Measurements from ENCODE around the gene POLR3E.

Gene POLR3E

GRCh38 chr16:22322021-22322471 is 24.8 kb downstream of the POLR3E start:
- no peak for TF ChIP-seq EZH2 (IDR thresholded peaks at IDR 0.05; ENCODE audit: borderline replicate concordance, low read depth, low read length, severe bottlenecking)
- TF ChIP-seq, protein P1, sequence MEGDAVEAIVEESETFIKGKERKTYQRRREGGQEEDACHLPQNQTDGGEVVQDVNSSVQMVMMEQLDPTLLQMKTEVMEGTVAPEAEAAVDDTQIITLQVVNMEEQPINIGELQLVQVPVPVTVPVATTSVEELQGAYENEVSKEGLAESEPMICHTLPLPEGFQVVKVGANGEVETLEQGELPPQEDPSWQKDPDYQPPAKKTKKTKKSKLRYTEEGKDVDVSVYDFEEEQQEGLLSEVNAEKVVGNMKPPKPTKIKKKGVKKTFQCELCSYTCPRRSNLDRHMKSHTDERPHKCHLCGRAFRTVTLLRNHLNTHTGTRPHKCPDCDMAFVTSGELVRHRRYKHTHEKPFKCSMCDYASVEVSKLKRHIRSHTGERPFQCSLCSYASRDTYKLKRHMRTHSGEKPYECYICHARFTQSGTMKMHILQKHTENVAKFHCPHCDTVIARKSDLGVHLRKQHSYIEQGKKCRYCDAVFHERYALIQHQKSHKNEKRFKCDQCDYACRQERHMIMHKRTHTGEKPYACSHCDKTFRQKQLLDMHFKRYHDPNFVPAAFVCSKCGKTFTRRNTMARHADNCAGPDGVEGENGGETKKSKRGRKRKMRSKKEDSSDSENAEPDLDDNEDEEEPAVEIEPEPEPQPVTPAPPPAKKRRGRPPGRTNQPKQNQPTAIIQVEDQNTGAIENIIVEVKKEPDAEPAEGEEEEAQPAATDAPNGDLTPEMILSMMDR (IDR thresholded peaks at IDR 0.05; ENCODE audit: borderline replicate concordance, extremely low read depth, low read length, poor library complexity, severe bottlenecking): no peak
- H3K9me3 ChIP-seq (ENCODE audit: insufficient read depth, low read length, severe bottlenecking): no peaks in the 10 kb centered on the region
- H3K27me3 ChIP-seq (ENCODE audit: insufficient read depth, low read length, poor library complexity): no peaks in the 10 kb centered on the region
- peaks cover 97% of the 10 kb centered on the region for H3K36me3 ChIP-seq (ENCODE audit: insufficient read depth, low read length)
- H3K79me2 ChIP-seq (ENCODE audit: insufficient read depth, low read length): peaks cover 11% of the 10 kb centered on the region; the same call in 1 of the 2 replicates
- H3K4me2 ChIP-seq (ENCODE audit: insufficient read depth, low read length): no peak overlapping the region
- no peak for DNase-seq
- H3K4me3 ChIP-seq (ENCODE audit: low read depth in 1 of 2, low read length in 2 of 2): no peak overlapping the region
- H3K27ac ChIP-seq (ENCODE audit: low read length): no peak overlapping the region
- H4K20me1 ChIP-seq (ENCODE audit: insufficient read depth, low read length): peaks cover 37% of the 10 kb centered on the region
- H2AFZ ChIP-seq (ENCODE audit: low read depth, low read length): no peak overlapping the region
- no peak overlapping the region for H3K9ac ChIP-seq (ENCODE audit: low read depth, low read length)
- no peak for ATAC-seq (ENCODE audit: insufficient read depth, low read depth)
- no peaks in the 10 kb centered on the region for H3K4me1 ChIP-seq (ENCODE audit: insufficient read depth, low read length)

- no peak overlapping the region for H3K4me3 ChIP-seq (ENCODE audit: low read depth in 1 of 2, low read length in 2 of 2)
- H3K79me2 ChIP-seq (ENCODE audit: insufficient read depth, low read length): peaks cover 11% of the 10 kb centered on the region; the same call in 1 of the 2 replicates
- no peak for DNase-seq
- ATAC-seq (ENCODE audit: insufficient read depth, low read depth): no peak
- peaks cover 43% of the 10 kb centered on the region for H4K20me1 ChIP-seq (ENCODE audit: insufficient read depth, low read length)
- no peak overlapping the region for H2AFZ ChIP-seq (ENCODE audit: low read depth, low read length)
- H3K4me2 ChIP-seq (ENCODE audit: insufficient read depth, low read length): no peak overlapping the region
- H3K27me3 ChIP-seq (ENCODE audit: insufficient read depth, low read length, poor library complexity): no peaks in the 10 kb centered on the region
- TF ChIP-seq, protein P1 (IDR thresholded peaks at IDR 0.05; ENCODE audit: borderline replicate concordance, extremely low read depth, low read length, poor library complexity, severe bottlenecking): no peak
- no peak for TF ChIP-seq EZH2 (IDR thresholded peaks at IDR 0.05; ENCODE audit: borderline replicate concordance, low read depth, low read length, severe bottlenecking)
- no peak overlapping the region for H3K9ac ChIP-seq (ENCODE audit: low read depth, low read length)
- H3K27ac ChIP-seq (ENCODE audit: low read length): no peak overlapping the region
- no peaks in the 10 kb centered on the region for H3K4me1 ChIP-seq (ENCODE audit: insufficient read depth, low read length)
- peaks cover 97% of the 10 kb centered on the region for H3K36me3 ChIP-seq (ENCODE audit: insufficient read depth, low read length)
- H3K9me3 ChIP-seq (ENCODE audit: insufficient read depth, low read length, severe bottlenecking): no peaks in the 10 kb centered on the region
Observed at GRCh38 chr16:22322741-22323140, 25.5 kb downstream of the POLR3E start.

DNA sequence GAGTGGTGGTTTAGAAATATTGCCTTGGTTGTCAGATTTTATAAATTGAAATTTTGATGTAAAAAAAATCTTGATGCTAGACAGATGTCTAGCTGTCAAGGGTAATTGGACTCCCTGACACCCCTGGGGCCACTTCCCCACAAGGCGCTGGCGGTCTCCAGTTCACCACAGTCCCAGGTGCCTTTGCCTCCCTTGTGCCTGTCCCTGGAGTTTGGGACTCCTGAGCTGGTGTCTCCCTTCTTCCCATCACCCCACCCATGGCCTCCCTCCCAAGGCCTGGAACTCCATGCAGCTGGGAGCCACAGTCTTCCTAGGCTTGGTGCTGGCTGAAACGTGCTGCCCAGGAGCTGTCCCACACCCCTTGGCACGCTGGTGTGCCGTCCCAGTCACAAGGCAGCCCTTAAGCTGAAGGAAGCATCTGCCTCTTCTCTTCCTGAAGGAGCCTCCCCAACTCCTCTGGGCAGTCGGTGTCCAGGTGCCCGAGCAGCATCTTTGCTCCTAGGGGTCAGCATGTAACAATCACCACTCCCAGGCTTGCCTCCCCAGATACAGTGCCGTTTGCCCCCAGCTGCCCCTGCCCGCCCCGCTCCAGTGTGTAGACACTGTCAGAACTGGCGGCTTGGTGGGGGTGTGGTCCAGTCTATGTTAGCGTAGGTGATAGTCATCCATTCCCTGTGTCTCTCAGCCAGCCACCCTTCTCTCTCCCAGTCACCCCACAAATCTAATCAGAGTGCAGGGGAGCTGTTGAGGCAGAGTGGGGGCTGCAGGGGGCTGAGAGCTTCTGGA is 26.2 kb downstream of the POLR3E start:
- TF ChIP-seq EZH2 (IDR thresholded peaks at IDR 0.05; ENCODE audit: borderline replicate concordance, low read depth, low read length, severe bottlenecking): no peak
- TF ChIP-seq, protein P1 (IDR thresholded peaks at IDR 0.05; ENCODE audit: borderline replicate concordance, extremely low read depth, low read length, poor library complexity, severe bottlenecking): no peak
- H4K20me1 ChIP-seq (ENCODE audit: insufficient read depth, low read length): peaks cover 45% of the 10 kb centered on the region
- DNase-seq: peak; percentile 3
- H3K79me2 ChIP-seq (ENCODE audit: insufficient read depth, low read length): peaks cover 11% of the 10 kb centered on the region; the same call in 1 of the 2 replicates
- H3K36me3 ChIP-seq (ENCODE audit: insufficient read depth, low read length): peaks cover 99% of the 10 kb centered on the region
- H3K27me3 ChIP-seq (ENCODE audit: insufficient read depth, low read length, poor library complexity): no peaks in the 10 kb centered on the region
- no peak for ATAC-seq (ENCODE audit: insufficient read depth, low read depth)
- H2AFZ ChIP-seq (ENCODE audit: low read depth, low read length): no peak overlapping the region
- no peak overlapping the region for H3K27ac ChIP-seq (ENCODE audit: low read length)
- no peaks in the 10 kb centered on the region for H3K9me3 ChIP-seq (ENCODE audit: insufficient read depth, low read length, severe bottlenecking)
- no peaks in the 10 kb centered on the region for H3K4me1 ChIP-seq (ENCODE audit: insufficient read depth, low read length)
- H3K9ac ChIP-seq (ENCODE audit: low read depth, low read length): no peak overlapping the region
- H3K4me3 ChIP-seq (ENCODE audit: low read depth in 1 of 2, low read length in 2 of 2): no peak overlapping the region
- H3K4me2 ChIP-seq (ENCODE audit: insufficient read depth, low read length): no peak overlapping the region

Data from DND-41 (cell line).